ENCODE data around the gene NPFFR1. TPM values are rescaled to one million over a fixed set of nuclear protein-coding genes. Genes with fewer than 3 reads are reported as not detected.

The NPFFR1 gene
- total RNA-seq, 1 experiment from 2014 or later = 0.24 TPM

- Mint-ChIP-seq H3K4me3 (ENCODE audit: low read depth, unreplicated experiment) (no peak overlapping the region), H3K27me3 (ENCODE audit: unreplicated experiment) (no peaks in the 10 kb centered on the region), H3K4me1 (ENCODE audit: low read depth, unreplicated experiment) (no peaks in the 10 kb centered on the region), H3K36me3 (ENCODE audit: insufficient read depth, unreplicated experiment) (peaks cover 82% of the 10 kb centered on the region), H3K9me3 (ENCODE audit: low read depth, unreplicated experiment) (no peaks in the 10 kb centered on the region), H3K27ac (ENCODE audit: unreplicated experiment) (no peak overlapping the region)
- CTCF ChIA-PET = no interaction called here
- no peak for DNase-seq
- intact Hi-C loops (cut with micrococcal nuclease; ENCODE audit: unreplicated experiment) = no loop called here
- TF ChIP-seq CTCF (IDR thresholded peaks at IDR 0.05; ENCODE audit: unreplicated experiment) = no peak
- BruUV-seq (replicated peaks) = no TSS peak
These were observed 77.0 kb downstream of the NPFFR1 start for GRCh38 chr10:70206762-70207161.

- Mint-ChIP-seq H3K27me3 (ENCODE audit: unreplicated experiment) (no peaks in the 10 kb centered on the region), H3K4me1 (ENCODE audit: low read depth, unreplicated experiment) (no peaks in the 10 kb centered on the region), H3K27ac (ENCODE audit: unreplicated experiment) (no peak overlapping the region), H3K9me3 (ENCODE audit: low read depth, unreplicated experiment) (no peaks in the 10 kb centered on the region), H3K4me3 (ENCODE audit: low read depth, unreplicated experiment) (no peak overlapping the region), H3K36me3 (ENCODE audit: insufficient read depth, unreplicated experiment) (peaks cover 79% of the 10 kb centered on the region)
- no peak for TF ChIP-seq CTCF (IDR thresholded peaks at IDR 0.05; ENCODE audit: unreplicated experiment)
- CTCF ChIA-PET = no interaction called here
- BruUV-seq (replicated peaks) = no TSS peak
- intact Hi-C loops (cut with micrococcal nuclease; ENCODE audit: unreplicated experiment) = no loop called here
- no peak for DNase-seq
These were observed 82.7 kb downstream of the NPFFR1 start for GRCh38 chr10:70201105-70201504.

GRCh38 chr10:70198696-70199466 is 84.9 kb downstream of the NPFFR1 start:
- no peaks in the 10 kb centered on the region for H3K9me3 Mint-ChIP-seq (ENCODE audit: low read depth, unreplicated experiment)
- CTCF ChIA-PET = interaction anchor here (1.1 kb wide), 1 partner anchor 34 kb away, joined by 3 read pairs; no protein-coding TSS in a partner anchor

More at GRCh38 chr10:70198696-70199466, 84.9 kb downstream of the NPFFR1 start:
- no peak for TF ChIP-seq CTCF (IDR thresholded peaks at IDR 0.05; ENCODE audit: unreplicated experiment)
- no peak overlapping the region for H3K4me3 Mint-ChIP-seq (ENCODE audit: low read depth, unreplicated experiment)
- intact Hi-C loops (cut with micrococcal nuclease; ENCODE audit: unreplicated experiment) = no loop called here
- H3K36me3 Mint-ChIP-seq (ENCODE audit: insufficient read depth, unreplicated experiment) = peaks cover 64% of the 10 kb centered on the region
- DNase-seq = no peak
- no peak overlapping the region for H3K27ac Mint-ChIP-seq (ENCODE audit: unreplicated experiment)
- no peaks in the 10 kb centered on the region for H3K4me1 Mint-ChIP-seq (ENCODE audit: low read depth, unreplicated experiment)
- no TSS peak for BruUV-seq (replicated peaks)
- H3K27me3 Mint-ChIP-seq (ENCODE audit: unreplicated experiment) = no peaks in the 10 kb centered on the region

Other genes starting within 250 kb of the NPFFR1 start
- 24.5 and 26.9 TPM in 2 replicates for gene MACROH2A2, start 231.2 kb downstream of the NPFFR1 start, total RNA-seq (2022)
- 20.6 and 21.1 TPM in 2 replicates for gene AIFM2, start 151.2 kb downstream of the NPFFR1 start, total RNA-seq (2022)
- 21.4 and 24.6 TPM in 2 replicates for gene TYSND1, start 137.3 kb downstream of the NPFFR1 start, total RNA-seq (2022)
- gene SAR1A, start 113.5 kb downstream of the NPFFR1 start, total RNA-seq (2022) = 166 and 175 TPM in 2 replicates
- 260 and 280 TPM in 2 replicates for gene PPA1, start 50.6 kb downstream of the NPFFR1 start, total RNA-seq (2022)
- 34.4 and 37.1 TPM in 2 replicates for gene LRRC20, start 98.6 kb upstream of the NPFFR1 start, total RNA-seq (2022)
- 53.1 and 54.7 TPM in 2 replicates for gene EIF4EBP2, start 120.1 kb upstream of the NPFFR1 start, total RNA-seq (2022)
- gene NODAL, start 157.7 kb upstream of the NPFFR1 start, total RNA-seq (2022) = not detected in 2 replicates
- gene PALD1, start 194.8 kb upstream of the NPFFR1 start, total RNA-seq (2022) = 0.38 and 1.5 TPM in 2 replicates

Data from Calu3 (cell line).